Activated CD8-positive, alpha-beta memory T cell treated with anti-CD3 and anti-CD28 coated beads, Interleukin-2, amount 10 ng/mL, durations not matched to agents 7 days and 5 days (primary cell): ENCODE data around the gene CAMTA1. TPM values are rescaled to one million over a fixed set of nuclear protein-coding genes. Genes with fewer than 3 reads are reported as not detected.

Source experiments
- ATAC-seq: fragments of 150-1000 bp; cut with Tn5 transposase; one replicate; pipeline ENCODE4 v1.10.0; 2021; ENCODE audit warnings: moderate library complexity
- CTCF ChIA-PET: fragments of 350-600 bp; sonication (Branson Sonifier 250); formaldehyde crosslinking; loops from one replicate; lab custom pipeline; 2021; ENCODE audit warnings: antibody characterized with exemption; lab: Charles Lee
- DNase-seq: peaks from one replicate; pipeline ENCODE4 v3.0.0-alpha.2; 2020
- H3K27ac Mint-ChIP-seq: one replicate; pipeline ENCODE4 v1.8.0; 2021; ENCODE audit warnings: mild to moderate bottlenecking, mixed read lengths
- H3K27me3 Mint-ChIP-seq: one replicate; pipeline ENCODE4 v1.8.0; 2021; ENCODE audit warnings: mixed read lengths
- H3K36me3 Mint-ChIP-seq: one replicate; pipeline ENCODE4 v1.8.0; 2021; ENCODE audit warnings: mild to moderate bottlenecking, mixed read lengths
- H3K4me1 Mint-ChIP-seq: one replicate; pipeline ENCODE4 v1.8.0; 2021; ENCODE audit warnings: mixed read lengths
- H3K4me3 Mint-ChIP-seq: one replicate; pipeline ENCODE4 v1.8.0; 2021; ENCODE audit warnings: mild to moderate bottlenecking, moderate library complexity, mixed read lengths
- H3K9me3 Mint-ChIP-seq: one replicate; pipeline ENCODE4 v1.8.0; 2022; ENCODE audit warnings: low read depth, mixed read lengths
- total RNA-seq, 2 experiments: library from RNA; stranded (reverse); gene quantifications; one replicate each; pipeline ENCODE4 v1.2.3, GENCODE V29; 2021

The CAMTA1 gene
- total RNA-seq, 2 experiments from 2014 or later: 42.8 to 43.2 TPM

DNA sequence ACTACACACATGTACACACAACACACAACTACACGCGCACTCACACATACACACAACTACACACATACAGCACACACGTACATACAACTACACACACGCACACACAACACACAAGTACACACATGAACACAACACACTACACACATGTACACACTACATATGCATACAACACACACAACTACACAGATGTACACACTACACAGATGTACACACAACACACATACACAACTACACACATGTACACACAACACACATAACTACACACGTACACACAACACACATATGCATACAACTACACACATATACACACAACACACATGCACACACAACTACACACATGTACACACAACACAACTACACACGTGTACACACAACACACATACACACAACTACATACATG lies 318.6 kb downstream of the CAMTA1 start:
- H3K4me1 Mint-ChIP-seq: no peaks in the 10 kb centered on the region
- DNase-seq: no peak
- ATAC-seq: no peak
- H3K4me3 Mint-ChIP-seq: no peak overlapping the region
- no peak overlapping the region for H3K27ac Mint-ChIP-seq
- no peaks in the 10 kb centered on the region for H3K27me3 Mint-ChIP-seq
- H3K9me3 Mint-ChIP-seq: peaks cover 4% of the 10 kb centered on the region
- CTCF ChIA-PET: no interaction called here
- H3K36me3 Mint-ChIP-seq: no peaks in the 10 kb centered on the region

GRCh38 chr1:7104339-7104738 lies 319.1 kb downstream of the CAMTA1 start:
- Mint-ChIP-seq H3K4me1 (no peaks in the 10 kb centered on the region), H3K27me3 (no peaks in the 10 kb centered on the region), H3K36me3 (no peaks in the 10 kb centered on the region), H3K9me3 (peaks cover 4% of the 10 kb centered on the region), H3K4me3 (no peak overlapping the region), H3K27ac (no peak overlapping the region)
- ATAC-seq: no peak
- no peak for DNase-seq
- CTCF ChIA-PET: no interaction called here

DNA sequence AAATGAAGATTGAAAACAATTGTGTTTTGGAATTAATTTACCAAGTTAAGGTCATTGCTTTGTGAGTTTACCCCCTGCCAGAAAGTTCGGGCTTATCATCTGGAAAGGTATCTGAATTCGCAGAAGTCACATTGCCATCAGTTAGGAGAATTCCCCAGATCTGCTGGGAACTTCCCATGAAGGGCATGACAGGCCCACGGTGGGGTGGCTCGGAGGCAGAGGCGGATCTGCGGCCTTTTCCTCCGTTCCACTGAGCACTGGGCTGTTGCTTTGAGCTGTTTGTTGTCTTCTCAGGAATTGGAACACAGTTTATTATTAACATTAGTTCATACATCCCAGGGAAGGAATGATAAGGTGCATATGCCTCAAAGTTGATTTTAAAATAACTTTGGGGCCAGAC lies 320.0 kb downstream of the CAMTA1 start:
- Mint-ChIP-seq H3K4me1 (no peaks in the 10 kb centered on the region), H3K9me3 (peaks cover 4% of the 10 kb centered on the region), H3K27me3 (no peaks in the 10 kb centered on the region), H3K27ac (no peak overlapping the region), H3K36me3 (no peaks in the 10 kb centered on the region), H3K4me3 (no peak overlapping the region)
- ATAC-seq (no peak), DNase-seq (no peak)
- CTCF ChIA-PET: no interaction called here

DNA sequence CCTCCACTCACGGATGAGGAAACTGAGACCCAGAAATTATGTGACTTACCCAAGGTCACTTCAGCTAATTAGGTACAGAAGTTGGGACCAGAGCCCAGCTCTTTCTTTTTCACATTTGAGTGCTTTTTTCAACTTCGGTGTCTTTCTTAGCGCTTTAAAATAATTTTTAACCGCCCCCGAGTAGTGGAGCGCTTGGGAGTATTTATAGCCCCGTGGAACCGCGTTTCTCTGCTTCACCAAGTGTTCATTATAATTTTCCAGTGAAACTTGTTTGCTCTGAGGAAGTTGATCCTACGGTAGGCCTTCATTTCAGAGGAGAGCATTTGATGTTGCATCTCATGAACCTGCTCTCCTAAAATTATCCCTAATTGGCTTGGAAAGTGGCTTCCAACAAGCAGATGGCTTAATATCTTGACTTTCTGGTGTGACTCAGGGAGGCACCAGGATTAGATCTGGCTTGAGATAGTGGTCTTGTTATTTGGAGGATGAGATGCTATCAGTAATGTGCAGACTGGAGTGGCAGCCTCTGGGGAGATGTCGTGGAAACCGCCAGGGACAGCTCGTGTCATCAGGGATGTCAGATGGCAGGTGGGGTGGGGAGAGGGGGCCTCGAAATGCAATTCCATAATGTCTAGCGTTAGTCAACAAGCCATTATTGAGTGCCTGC lies 321.3 kb downstream of the CAMTA1 start:
- ATAC-seq: no peak
- Mint-ChIP-seq H3K4me3 (no peak overlapping the region), H3K9me3 (peaks cover 2% of the 10 kb centered on the region), H3K27ac (no peak overlapping the region), H3K27me3 (no peaks in the 10 kb centered on the region), H3K36me3 (no peaks in the 10 kb centered on the region), H3K4me1 (no peaks in the 10 kb centered on the region)
- CTCF ChIA-PET: no interaction called here
- no peak for DNase-seq

DNA sequence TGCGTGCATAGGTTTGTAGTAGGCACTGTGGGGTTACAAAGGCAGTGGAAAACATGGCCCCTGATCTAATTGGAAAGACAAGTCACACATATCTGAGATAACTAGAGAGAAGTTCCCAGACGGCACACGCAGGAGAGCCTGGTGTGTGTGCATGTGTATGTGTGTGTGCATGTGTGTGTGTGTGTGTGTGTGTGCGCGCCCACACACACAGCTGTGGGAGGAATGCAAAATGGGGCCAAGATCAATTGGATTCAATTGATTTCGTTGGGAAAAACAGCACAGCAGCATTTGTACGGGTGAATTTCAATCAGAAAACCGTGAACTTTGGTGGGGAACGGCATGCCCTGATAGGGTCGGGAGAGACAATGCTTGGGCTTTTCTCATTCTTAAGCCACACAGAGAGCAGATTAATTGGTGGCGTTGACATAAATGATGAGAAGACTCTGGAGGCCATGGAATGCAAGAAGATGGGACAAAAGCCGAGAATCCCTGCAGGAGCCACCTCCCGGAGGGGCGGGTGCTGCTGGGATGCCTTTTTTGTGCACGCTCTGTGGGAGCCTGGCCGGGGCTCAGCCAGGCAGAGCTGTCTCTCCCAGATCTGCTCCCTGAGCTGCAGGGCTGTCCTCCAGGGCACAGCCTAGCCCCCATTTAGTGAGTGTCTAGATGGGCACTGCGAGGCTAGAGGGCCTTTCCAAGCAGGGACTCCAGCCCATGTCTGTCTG lies 322.0 kb downstream of the CAMTA1 start:
- CTCF ChIA-PET: no interaction called here
- no peak for DNase-seq
- ATAC-seq: no peak
- H3K36me3 Mint-ChIP-seq: no peaks in the 10 kb centered on the region
- H3K9me3 Mint-ChIP-seq: no peaks in the 10 kb centered on the region
- no peak overlapping the region for H3K27ac Mint-ChIP-seq
- H3K27me3 Mint-ChIP-seq: no peaks in the 10 kb centered on the region
- no peaks in the 10 kb centered on the region for H3K4me1 Mint-ChIP-seq
- H3K4me3 Mint-ChIP-seq: no peak overlapping the region

DNA sequence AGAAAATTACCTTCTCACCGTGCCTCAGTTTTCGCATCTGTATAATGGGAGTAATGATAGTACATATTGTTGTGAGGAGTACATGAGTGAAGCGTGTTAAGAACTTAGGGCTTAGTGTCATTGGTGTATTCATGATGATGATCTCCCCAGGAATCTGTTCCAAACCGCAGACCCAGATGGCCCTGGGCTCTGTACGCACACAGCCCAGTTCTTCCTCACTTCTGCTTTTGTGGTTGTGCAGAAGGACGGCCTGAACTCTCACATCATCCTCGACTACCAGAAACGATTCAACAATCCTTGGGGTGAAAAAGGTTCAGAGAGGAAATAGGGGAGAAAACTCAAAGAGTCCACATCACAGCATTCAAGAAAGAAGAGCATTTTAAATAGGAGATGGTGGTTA lies 323.0 kb downstream of the CAMTA1 start:
- CTCF ChIA-PET: no interaction called here
- Mint-ChIP-seq H3K27me3 (no peaks in the 10 kb centered on the region), H3K9me3 (no peaks in the 10 kb centered on the region), H3K4me1 (no peaks in the 10 kb centered on the region), H3K36me3 (no peaks in the 10 kb centered on the region), H3K27ac (no peak overlapping the region), H3K4me3 (no peak overlapping the region)
- DNase-seq: no peak
- ATAC-seq: no peak

DNA sequence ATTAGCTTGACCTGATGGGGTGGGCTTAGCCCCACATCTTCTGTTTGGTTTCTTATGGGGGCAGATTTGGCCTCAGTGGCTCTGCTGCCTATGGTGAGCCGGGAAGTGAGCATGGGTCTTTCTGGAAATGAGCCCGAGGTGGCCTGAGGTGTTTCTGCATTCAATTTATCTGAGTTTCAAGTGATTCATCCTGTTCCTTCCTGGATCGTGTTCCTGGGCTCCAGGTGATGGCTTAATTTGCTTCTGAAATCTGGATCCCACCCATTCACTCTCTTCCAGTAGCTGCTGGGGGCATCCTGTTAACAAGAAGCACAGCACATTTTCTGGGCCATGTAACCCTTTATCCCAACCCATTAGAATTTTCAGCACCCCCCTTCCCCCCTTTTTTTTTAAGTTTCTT lies 324.6 kb downstream of the CAMTA1 start:
- Mint-ChIP-seq H3K27me3 (no peaks in the 10 kb centered on the region), H3K9me3 (no peaks in the 10 kb centered on the region), H3K4me3 (no peak overlapping the region), H3K4me1 (no peaks in the 10 kb centered on the region), H3K36me3 (no peaks in the 10 kb centered on the region), H3K27ac (no peak overlapping the region)
- CTCF ChIA-PET: no interaction called here
- ATAC-seq: no peak
- no peak for DNase-seq

- no peak overlapping the region for H3K4me3 Mint-ChIP-seq
- ATAC-seq (no peak), DNase-seq (no peak)
- H3K4me1 Mint-ChIP-seq: no peaks in the 10 kb centered on the region
- no peaks in the 10 kb centered on the region for H3K27me3 Mint-ChIP-seq
- H3K36me3 Mint-ChIP-seq: no peaks in the 10 kb centered on the region
- H3K9me3 Mint-ChIP-seq: no peaks in the 10 kb centered on the region
- CTCF ChIA-PET: no interaction called here
- no peak overlapping the region for H3K27ac Mint-ChIP-seq
Observed at GRCh38 chr1:7110321-7110720, 325.1 kb downstream of the CAMTA1 start.

DNA sequence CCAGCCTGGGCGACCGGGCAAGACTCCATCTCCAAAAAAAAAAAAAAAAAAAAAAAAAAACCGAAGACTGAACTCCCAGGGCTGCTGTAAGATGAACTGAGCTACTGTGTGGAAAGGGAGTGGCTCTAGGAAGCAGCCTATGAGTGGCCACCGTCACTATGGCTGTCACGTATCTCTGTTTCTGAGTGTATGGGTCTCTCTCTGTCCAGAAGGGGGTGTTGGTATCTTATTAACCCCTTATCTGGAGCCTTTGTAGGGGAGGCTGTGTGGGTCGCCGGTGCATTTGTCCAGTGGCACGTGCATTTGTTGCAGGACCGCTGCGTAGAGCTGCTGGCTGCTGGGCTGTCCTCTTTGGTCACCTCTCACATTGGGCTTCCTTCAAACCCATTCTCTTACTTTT lies 326.6 kb downstream of the CAMTA1 start:
- H3K4me3 Mint-ChIP-seq: no peak overlapping the region
- H3K27ac Mint-ChIP-seq: no peak overlapping the region
- no peaks in the 10 kb centered on the region for H3K4me1 Mint-ChIP-seq
- DNase-seq: no peak
- H3K36me3 Mint-ChIP-seq: no peaks in the 10 kb centered on the region
- ATAC-seq: no peak
- CTCF ChIA-PET: no interaction called here
- peaks cover 4% of the 10 kb centered on the region for H3K9me3 Mint-ChIP-seq
- no peaks in the 10 kb centered on the region for H3K27me3 Mint-ChIP-seq

- DNase-seq: no peak
- Mint-ChIP-seq H3K9me3 (peaks cover 4% of the 10 kb centered on the region), H3K27ac (no peak overlapping the region), H3K4me1 (no peaks in the 10 kb centered on the region), H3K27me3 (no peaks in the 10 kb centered on the region), H3K4me3 (no peak overlapping the region), H3K36me3 (no peaks in the 10 kb centered on the region)
- CTCF ChIA-PET: no interaction called here
- no peak for ATAC-seq
Observed at GRCh38 chr1:7113136-7113535, 327.9 kb downstream of the CAMTA1 start.

- no peaks in the 10 kb centered on the region for H3K36me3 Mint-ChIP-seq
- no peak overlapping the region for H3K4me3 Mint-ChIP-seq
- ATAC-seq: no peak
- no peak overlapping the region for H3K27ac Mint-ChIP-seq
- peaks cover 4% of the 10 kb centered on the region for H3K9me3 Mint-ChIP-seq
- CTCF ChIA-PET: no interaction called here
- DNase-seq: no peak
- H3K27me3 Mint-ChIP-seq: no peaks in the 10 kb centered on the region
- H3K4me1 Mint-ChIP-seq: no peaks in the 10 kb centered on the region
Observed at GRCh38 chr1:7113822-7114221, 328.6 kb downstream of the CAMTA1 start.

DNA sequence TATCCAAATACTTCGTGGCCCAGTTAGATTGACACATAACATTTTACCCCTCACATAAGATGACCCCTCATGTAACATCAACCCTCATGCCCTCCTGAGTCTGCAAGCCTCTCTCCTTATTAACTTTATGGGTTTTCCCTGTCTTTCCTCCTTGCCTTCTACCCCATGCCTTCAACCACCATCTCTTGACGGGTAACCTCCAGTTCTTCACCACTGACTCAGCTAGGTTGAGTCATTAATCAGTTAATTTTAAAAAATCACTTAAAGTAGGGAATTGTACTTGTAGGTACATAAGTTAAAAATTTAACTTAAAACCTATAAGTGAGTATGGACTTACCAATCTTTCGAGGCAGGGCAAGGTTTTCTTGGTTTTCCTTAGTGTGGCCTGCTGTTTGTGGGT lies 330.7 kb downstream of the CAMTA1 start:
- Mint-ChIP-seq H3K4me3 (no peak overlapping the region), H3K36me3 (no peaks in the 10 kb centered on the region), H3K27ac (no peak overlapping the region), H3K9me3 (peaks cover 4% of the 10 kb centered on the region), H3K27me3 (no peaks in the 10 kb centered on the region), H3K4me1 (no peaks in the 10 kb centered on the region)
- CTCF ChIA-PET: no interaction called here
- ATAC-seq (no peak), DNase-seq (no peak)

DNA sequence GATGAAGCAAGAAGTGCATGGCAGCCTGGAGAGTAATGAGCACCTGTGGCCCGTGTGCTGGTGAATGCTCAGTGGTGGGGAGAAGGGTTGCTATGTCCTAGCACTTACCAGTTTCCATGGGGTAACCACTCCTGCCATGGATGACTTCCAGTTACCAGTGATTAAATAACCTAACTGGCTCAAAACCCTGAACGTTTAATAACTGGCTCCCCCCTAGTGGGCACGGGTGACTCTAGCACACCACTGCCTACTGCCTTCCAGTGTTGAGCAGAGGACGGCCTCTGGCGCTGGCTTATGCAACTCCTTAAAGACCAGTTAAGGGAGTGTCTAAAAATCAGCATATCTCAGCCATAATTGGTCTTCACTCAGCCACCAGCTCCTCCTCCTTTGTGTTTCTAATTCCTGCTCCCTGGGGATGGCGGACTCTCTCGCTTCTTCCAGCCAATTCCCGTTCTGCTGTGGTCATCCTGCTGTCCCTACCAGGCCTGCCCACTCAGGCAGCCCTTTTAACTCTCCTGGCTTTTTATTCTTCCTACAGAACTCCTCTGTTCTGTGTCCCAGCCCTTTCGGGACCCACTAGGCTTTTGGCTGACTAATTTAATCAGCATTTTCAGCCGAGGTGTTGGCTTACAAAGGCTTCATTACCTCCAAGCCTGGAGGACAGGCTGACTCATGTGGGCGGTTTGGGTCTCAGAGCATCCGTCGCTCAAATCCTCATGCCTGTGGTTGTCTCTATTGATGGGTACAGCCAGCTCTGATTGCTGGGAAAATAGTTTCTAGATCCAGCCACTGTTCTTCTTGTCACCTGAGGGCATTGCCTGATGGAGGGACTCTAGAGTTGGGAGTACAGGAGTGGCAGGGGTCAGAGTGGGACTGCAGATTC lies 332.4 kb downstream of the CAMTA1 start:
- no peaks in the 10 kb centered on the region for H3K27me3 Mint-ChIP-seq
- no peak overlapping the region for H3K4me3 Mint-ChIP-seq
- H3K9me3 Mint-ChIP-seq: peaks cover 4% of the 10 kb centered on the region
- DNase-seq (no peak), ATAC-seq (no peak)
- CTCF ChIA-PET: interaction anchor here (0.6 kb wide), 1 partner anchor 328 kb away, joined by 3 read pairs; no protein-coding TSS in a partner anchor
- H3K4me1 Mint-ChIP-seq: no peaks in the 10 kb centered on the region
- no peaks in the 10 kb centered on the region for H3K36me3 Mint-ChIP-seq
- no peak overlapping the region for H3K27ac Mint-ChIP-seq

DNA sequence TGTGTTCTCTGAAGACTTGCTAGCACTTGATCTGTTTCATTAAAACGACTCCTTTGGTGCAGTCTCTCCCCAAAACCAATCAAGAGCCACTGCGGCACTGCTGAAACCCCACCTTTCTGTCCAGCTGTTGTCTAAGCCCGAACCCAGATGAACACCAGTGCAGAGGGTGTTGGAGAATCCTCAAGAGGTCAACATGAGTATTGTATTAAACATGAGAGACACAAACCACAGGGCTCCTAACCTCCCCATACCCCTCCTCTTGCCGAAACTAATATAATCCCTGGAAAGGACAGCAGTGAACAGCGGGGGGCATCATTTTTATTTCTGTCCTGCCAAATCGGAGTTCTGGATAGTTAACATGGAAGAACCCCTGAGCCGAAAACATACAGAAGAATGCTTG lies 333.9 kb downstream of the CAMTA1 start:
- CTCF ChIA-PET: no interaction called here
- H3K4me3 Mint-ChIP-seq: no peak overlapping the region
- peaks cover 4% of the 10 kb centered on the region for H3K9me3 Mint-ChIP-seq
- ATAC-seq: no peak
- H3K27ac Mint-ChIP-seq: no peak overlapping the region
- no peaks in the 10 kb centered on the region for H3K4me1 Mint-ChIP-seq
- no peaks in the 10 kb centered on the region for H3K27me3 Mint-ChIP-seq
- H3K36me3 Mint-ChIP-seq: no peaks in the 10 kb centered on the region
- no peak for DNase-seq
